ENCODE measurements around the gene DERL2. TPM values are rescaled to one million over a fixed set of nuclear protein-coding genes. Genes with fewer than 3 reads are reported as not detected.
"Not testable (repeated sequence)": the region's sequence is repeated elsewhere in the genome, so short reads cannot be mapped to it uniquely, and the experiment has no call there.

Gene DERL2
- total RNA-seq, 1 donor from 2014 or later: 68.9 TPM

GRCh38 chr17:5437721-5438317 lies 48.2 kb downstream of the DERL2 start:
- no peak for DNase-seq (ENCODE audit: low spot score)

- not testable (repeated sequence) for DNase-seq (ENCODE audit: low spot score)
These were observed 50.1 kb downstream of the DERL2 start for GRCh38 chr17:5435781-5436315.

GRCh38 chr17:5434984-5435383 lies 51.0 kb downstream of the DERL2 start:
- DNase-seq (ENCODE audit: low spot score): no peak

- no peak for DNase-seq (ENCODE audit: low spot score)
These were observed 53.9 kb downstream of the DERL2 start for GRCh38 chr17:5431949-5432556.

GRCh38 chr17:5431234-5431633 lies 54.7 kb downstream of the DERL2 start:
- not testable (repeated sequence) for DNase-seq (ENCODE audit: low spot score)

GRCh38 chr17:5430413-5430999 lies 55.5 kb downstream of the DERL2 start:
- no peak for DNase-seq (ENCODE audit: low spot score)

GRCh38 chr17:5429191-5429887 lies 56.6 kb downstream of the DERL2 start:
- DNase-seq (ENCODE audit: low spot score): no peak

GRCh38 chr17:5425826-5426225 lies 60.2 kb downstream of the DERL2 start:
- no peak for DNase-seq (ENCODE audit: low spot score)

GRCh38 chr17:5424909-5425308 lies 61.1 kb downstream of the DERL2 start:
- DNase-seq (ENCODE audit: low spot score): no peak

GRCh38 chr17:5422505-5422904 lies 63.5 kb downstream of the DERL2 start:
- DNase-seq (ENCODE audit: low spot score): no peak

Other genes with a start within 250 kb of the DERL2 start
- 40.4 TPM for gene RABEP1, start 203.9 kb downstream of the DERL2 start, total RNA-seq
- 73.9 TPM for gene NUP88, start 66.5 kb downstream of the DERL2 start, total RNA-seq
- 41.7 TPM for gene RPAIN, start 66.0 kb downstream of the DERL2 start, total RNA-seq
- 143 TPM for gene C1QBP, start 47.0 kb downstream of the DERL2 start, total RNA-seq
- 15.8 TPM for gene DHX33, start 17.2 kb downstream of the DERL2 start, total RNA-seq
- gene MIS12, start 388 bp upstream of the DERL2 start, total RNA-seq: 17.7 TPM
- 34.2 TPM for gene NLRP1, start 98.3 kb upstream of the DERL2 start, total RNA-seq